Erythroblast (primary cell): ENCODE data around the gene MSTO1.
"Not testable (repeated sequence)": the region's sequence is repeated elsewhere in the genome, so short reads cannot be mapped to it uniquely, and the experiment has no call there.

ENCODE experiments used
- DNase-seq, 2 experiments: peaks; one replicate each; lab custom pipeline; 2025; lab: John Stamatoyannopoulos, UW
- GATA1 ChIP-seq: IDR thresholded peaks from 2 replicates; pipeline ENCODE4 v1.6.1; 2011; ENCODE audit warnings: low read depth, mild to moderate bottlenecking, control low read depth, low read length, moderate library complexity
- POLR2A ChIP-seq: IDR thresholded peaks from 2 replicates; pipeline ENCODE4 v1.6.1; 2011; ENCODE audit warnings: mild to moderate bottlenecking, low read length

Gene MSTO1

DNA sequence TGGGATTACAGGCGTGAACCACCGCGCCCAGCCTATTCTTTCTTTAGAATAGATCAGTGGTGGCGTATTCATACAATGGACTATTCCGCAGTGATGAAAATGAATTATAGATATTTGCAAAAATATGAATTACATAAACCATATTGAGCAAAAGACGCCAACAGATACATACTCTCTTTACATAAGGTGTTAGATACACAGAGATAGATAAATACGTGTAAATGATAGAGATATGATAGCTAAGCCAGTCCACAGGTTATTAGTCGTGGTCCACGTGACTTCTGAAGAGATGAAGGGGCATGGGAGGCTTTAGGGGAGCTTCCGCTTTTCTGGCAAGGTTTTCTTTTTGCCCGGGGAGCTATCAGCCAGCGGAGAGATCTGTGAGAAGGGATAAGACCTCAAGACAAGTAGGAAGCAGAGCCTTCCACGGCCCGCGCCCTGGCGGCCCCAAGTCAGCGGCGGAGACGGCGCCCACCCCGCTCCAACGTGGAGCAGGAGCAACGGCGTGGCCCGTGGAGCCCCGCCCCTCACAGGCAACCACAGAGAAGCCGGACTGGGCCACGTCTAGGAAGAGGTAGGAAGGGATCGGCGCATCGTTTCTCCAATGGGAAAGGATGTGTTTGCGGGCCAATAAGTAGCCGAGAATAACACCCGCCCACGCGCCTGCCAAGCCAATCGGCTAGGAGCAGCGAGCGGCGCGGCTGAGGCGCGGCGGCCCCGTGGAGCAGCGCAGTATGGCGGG lies at the start of gene MSTO1:
MSTO1 (plus strand) TSS at position 704 of the 742 bp plus-strand sequence; CDS start at position 735, 31 bp downstream.
- peak; percentile 95 to 97 for DNase-seq
- TF ChIP-seq POLR2A = peak; percentile 72
- no peak for TF ChIP-seq GATA1

DNA sequence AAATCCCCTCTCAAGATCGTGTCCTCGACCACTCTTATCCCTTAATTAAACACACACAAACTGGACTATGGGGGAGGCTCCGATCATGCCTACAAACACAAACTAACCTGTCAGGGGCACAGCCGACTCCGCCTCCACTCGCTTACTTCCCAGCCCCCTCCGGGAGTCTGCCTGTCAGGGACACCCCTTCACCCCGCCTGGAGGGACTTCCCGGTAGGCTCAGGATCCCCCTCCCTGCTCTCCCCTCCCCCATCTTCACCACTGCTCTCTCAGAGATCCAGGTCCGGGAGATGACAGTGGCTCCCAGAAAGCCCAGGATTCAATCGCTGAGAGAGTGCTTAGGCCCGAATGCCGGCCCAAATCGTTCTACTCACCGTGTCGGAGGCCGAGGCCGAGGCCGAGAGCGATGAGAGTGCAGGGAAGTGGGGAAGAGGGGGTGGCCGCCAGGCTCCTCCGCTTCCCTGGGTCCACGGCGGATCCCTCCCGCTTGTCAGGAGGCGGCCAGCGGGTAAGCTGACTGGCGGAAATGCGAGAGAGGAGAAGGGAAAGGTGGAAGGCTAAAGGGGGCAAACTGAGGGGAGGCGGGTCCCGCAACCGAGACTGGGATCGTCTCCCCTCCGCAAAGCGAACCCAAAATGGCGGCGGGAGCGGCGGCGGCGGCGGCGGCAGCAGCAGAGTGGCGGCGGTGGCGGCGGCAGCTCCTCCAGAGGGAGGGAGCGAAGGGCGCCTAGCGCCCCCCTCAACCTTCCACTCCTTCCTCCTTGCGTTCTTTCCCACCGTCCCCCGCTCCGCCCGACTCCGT lies 48.0 kb upstream of the MSTO1 start:
- peak; percentile 64 to 87 for DNase-seq

DNA sequence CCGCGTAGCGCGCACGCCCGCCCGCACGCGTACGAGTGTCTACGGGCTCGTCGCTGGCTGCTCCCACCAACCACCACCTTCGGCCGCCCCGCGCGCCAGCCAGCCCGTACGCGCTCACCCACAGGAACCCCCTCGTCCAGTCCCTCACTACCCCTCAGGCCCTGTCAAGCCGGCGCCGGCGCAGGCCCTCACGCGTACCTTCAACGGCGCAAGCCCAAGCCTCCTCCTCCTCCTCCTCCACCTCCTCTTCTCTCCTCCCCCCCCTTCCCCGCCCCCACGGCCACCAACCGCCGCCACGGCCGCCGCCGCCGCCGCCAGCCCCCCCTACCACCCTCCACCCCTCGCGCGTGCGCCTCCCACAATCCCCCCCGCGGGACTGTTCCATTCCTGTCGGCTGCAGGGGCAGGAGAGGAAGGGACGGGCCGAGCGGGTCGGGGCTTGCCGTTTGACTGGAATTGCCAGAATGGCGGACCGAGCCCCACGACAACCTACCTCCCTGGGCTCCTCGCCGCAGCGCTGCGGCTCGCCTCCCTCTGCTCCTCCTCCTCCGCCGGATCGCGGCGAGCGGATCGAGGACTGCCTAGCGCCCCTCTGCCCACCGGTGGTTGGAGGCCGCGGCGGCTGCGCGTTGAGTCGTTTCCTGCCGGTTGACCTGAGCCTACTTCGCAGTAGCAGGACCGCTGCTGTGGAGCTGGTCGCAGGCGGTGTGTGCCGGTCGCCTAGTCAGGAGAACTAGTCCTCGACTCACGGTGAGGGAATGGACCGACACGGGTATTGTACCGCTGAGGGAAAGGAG lies 47.2 kb upstream of the MSTO1 start, which contains the start of gene ASH1L:
ASH1L (minus strand) TSS at position 223 of the 796 bp plus-strand sequence. CDS start 41,284 bp downstream, outside the sequence.
- TF ChIP-seq POLR2A (peak; percentile 97), GATA1 (no peak)
- peak; percentile 96 to 98 for DNase-seq

DNA sequence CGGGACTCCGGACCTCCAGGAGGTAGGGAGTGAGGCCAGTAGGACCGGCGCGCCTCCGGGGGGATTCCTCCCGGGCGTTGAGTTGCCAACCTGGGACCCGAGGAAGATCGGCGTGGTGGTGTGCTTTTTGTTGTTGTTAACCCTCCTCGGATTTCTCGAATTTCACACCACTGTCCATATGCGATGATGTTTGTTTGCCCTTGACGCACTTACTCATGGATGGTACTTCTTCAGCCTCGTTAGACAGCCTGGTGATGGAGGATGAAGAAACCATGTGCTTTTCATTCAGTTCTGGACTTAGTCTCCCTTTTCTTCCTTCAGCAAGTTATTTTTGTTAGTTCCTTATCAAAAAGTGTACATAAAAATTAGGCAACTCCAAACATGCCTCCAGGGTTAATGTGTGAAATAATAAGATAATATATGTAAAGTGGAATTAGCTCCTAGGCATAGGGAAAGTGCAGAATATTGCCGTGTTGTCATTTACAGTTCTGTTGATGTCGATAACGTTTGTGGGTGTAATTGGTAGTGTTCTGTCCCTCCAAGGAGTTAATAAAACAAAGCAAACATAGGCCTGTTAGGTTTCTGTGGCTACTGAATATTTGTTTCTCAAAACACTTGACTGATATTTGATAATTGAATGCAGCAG lies 46.5 kb upstream of the MSTO1 start:
- peak; percentile 74 to 79 for DNase-seq
- peak; percentile 80 for TF ChIP-seq POLR2A

DNA sequence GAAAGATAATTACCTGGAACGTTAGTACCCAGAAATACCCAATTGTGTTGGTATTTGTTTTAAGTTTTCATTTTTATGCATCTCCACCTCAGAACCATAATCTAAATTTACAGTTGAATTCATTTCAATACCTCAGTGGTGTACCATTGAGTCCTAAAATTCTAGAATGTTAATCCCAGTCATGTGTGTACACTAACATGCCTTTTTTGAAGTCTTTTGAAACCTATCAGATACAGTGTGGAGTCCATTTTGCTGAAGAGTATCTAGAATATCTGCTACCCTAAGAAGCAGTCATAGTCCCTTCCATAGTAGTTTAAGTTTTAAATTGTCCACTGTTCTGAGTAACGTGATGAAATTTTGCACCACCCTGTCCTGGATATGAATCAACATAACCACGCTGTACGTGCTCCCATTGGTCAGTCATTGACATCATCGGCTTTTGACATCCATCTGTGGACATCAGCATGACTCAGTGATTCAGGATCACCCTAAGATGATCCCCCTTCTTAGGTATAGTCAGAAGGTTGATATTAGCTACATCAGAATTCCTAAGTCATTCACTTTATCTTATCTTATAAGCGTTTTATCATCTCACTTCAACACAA lies 39.9 kb upstream of the MSTO1 start:
- TF ChIP-seq GATA1 = no peak
- no peak for TF ChIP-seq POLR2A

DNA sequence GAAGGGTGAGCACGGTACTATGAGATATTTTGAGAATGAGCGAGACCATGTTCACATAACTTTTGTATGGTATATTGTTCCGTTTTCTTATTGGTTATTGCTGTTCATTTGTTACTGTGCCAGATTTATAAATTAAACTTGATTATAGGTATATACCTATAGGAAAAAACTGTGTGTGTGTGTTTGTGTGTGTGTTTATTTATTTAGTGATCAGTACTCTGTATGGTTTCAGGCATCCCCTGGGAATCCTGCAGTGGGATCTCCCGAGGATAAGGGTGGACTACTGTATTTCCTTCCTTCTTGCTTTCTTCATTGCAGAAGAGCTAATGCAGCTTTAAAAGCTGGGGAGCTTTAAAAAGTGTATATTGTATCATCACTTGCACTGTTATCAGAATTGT lies 39.4 kb upstream of the MSTO1 start:
- TF ChIP-seq POLR2A = no peak
- TF ChIP-seq GATA1 = no peak
- no peak for DNase-seq

More for the DNA sequence above, 39.9 kb upstream of the MSTO1 start:
- peak; percentile 64 to 70 for DNase-seq

DNA sequence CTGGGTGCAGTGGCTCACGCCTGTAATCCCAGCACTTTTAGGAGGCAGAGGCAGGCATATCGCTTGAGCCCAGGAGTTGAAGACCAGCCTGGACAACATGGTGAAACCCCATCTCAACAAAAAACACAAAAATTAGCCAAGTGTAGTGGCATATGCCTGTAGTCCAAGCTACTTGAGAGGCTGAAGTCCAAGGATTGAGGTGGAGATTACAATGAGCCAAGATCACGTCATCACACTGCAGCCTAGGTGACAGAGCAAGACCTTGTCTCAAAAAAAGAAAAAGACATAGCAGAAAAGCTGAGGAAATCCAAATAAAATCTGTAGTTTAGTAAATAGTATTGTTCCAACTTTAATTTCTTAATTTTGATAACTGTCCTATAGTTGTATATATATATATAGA lies 35.9 kb upstream of the MSTO1 start:
- DNase-seq = no peak

DNA sequence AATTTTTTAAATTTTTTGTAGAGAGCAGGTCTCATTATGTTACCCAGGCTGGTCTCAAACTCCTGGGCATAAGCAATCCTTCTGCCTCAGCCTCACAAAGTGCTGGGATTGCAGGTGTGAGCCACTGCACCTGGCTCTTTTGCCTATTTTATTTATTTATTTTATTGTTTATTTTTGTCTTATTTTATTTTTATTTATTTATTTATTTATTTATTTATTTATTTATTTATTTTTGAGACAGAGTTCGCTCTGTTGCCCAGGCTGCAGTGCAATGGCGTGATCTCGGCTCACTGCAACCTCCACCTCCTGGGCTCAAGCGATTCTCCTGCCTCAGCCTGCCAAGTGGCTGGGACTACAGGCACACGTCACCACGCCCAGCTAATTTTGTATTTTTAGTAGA lies 34.4 kb upstream of the MSTO1 start:
- not testable (repeated sequence) for DNase-seq

More for the DNA sequence above, 35.9 kb upstream of the MSTO1 start:
- TF ChIP-seq POLR2A (no peak), GATA1 (no peak)

DNA sequence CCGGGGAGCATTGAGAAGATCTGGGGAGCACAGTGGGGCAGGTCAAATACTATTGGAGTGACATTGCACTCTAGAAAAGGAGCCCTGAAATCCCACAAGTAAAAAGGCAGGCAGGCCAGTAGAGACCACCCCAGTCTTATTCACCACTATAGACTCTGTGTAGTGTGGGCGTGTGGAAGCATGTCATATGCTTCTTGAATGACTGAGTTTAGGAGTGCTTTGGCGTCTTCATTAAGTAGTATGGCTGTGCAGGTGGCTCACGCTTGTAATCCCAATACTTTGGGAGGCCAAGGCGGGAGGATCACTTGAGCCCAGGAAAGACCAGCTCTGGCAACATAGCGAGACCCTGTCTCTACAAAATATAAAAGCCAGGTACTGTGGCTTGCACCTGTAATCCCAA lies 26.2 kb upstream of the MSTO1 start:
- DNase-seq = not testable (repeated sequence)

DNA sequence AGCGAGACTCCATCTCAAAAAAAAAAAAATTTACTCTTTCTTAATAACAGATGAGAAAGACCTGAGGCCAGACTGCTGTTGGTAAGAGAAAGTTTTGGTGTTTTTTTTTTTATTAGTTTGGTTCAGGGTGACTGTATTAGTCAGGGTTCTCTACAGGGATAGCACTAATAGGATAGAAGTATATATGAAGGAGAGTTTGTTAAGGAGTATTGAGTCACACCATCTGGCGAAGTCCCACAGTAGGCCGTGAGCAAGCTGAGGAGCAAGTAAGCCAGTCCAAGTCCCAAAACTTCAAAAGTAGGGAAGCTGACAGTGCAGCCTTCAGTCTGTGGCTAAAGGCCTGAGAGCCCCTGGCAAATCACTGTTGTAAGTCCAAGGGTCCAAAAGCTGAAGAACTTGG lies 20.7 kb upstream of the MSTO1 start:
- not testable (repeated sequence) for DNase-seq

DNA sequence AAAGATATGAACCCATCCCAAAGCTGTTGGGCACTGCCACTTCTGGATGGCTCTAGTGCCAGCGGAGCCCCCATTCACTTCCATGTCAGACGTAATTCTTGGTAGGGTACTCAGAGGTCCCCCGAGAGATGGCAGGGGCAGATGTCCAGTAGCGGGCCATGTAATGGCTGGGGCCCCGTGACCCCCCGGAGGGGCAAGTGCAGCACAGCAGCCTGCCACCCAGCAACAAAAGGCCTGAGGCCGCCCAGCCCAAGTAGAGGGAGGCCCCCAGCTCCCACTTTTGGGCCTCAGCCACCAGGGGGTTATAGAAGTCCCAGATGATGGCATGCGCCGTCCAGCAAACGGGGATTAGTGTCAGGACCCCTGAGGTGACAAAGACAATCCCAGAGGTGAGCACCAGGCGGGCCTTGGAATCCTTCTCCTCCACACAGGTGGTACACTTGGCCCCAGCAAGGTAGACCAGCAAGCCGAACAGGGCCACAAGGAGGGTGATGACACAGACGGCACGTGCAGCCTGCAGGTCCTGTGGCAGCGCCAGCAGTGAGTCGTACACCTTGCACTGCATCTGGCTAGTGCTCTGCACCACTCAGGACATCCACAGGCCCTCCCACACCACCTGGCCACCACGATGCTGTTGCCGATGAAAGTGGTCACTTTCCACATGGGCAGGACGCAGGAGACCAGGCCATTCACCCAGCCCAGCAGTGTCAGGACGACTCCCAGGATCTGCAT lies 19.3 kb upstream of the MSTO1 start:
- DNase-seq = not testable (repeated sequence)

DNA sequence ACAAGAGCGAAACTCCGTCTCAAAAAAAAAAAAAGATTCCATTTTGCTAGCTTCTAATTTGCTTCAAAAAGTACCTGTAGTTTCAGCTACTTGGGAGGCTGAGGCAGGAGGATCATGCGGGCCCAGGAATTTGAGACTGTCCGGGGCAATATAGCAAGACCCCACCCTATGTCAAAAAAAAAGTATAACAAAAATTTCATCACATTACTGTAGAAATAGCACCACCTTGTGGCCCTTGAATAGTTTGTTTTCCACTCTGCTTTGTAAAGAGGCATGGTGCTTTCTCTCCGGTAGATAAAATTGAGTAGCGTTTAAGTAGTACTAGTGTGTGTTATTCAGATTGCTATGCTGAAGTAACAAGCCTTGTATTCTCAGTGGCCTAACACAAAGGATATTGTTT lies 18.2 kb upstream of the MSTO1 start:
- DNase-seq = peak; percentile 74 to 82
- no peak for TF ChIP-seq POLR2A
- no peak for TF ChIP-seq GATA1

DNA sequence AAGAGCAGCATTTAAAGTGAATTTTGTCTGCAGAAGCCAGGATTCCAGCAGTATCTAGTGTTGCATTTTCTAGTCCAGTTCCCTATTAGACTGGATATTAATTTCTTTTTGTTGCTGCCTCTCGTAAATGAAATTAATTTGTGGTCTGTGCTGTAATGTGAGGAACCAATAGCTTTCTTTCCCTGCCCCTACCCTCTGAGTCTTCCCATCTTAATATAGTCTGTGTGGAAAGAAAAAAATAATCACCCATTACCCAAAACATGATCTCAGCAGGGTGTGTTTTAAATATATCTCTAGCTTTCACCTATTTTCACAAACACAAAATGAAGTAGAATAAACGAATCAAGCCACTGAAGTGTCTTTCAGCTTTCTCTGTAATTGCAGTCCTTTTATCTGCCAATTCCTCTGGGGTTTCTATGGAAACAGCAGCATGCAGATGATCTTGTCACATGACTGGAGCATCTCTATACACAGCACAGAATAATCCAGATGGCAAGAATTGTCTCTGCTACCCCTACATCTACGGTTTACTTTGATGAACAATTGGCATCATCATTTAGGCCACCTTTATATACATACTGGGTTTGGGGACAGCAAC lies 14.0 kb upstream of the MSTO1 start:
- not testable (repeated sequence) for DNase-seq
